PC-9 (cell line): Measurements from ENCODE around the gene GABARAP. TPM values are rescaled to one million over a fixed set of nuclear protein-coding genes. Genes with fewer than 3 reads are reported as not detected.

Experiments
- BruUV-seq: library from RNA; stranded (reverse); fragments of 400-500 nt; replicated peaks from 2 replicates; lab custom pipeline; 2021; lab: Mats Ljungman, UMichigan
- CTCF ChIA-PET: fragments of 300-600 bp; sonication (Branson Sonifier 250); formaldehyde crosslinking; loops from one replicate; lab custom pipeline; 2022; ENCODE audit warnings: antibody characterized with exemption; lab: Charles Lee
- POLR2A ChIA-PET: fragments of 300-600 bp; sonication (Branson Sonifier 250); formaldehyde crosslinking; loops from one replicate; lab custom pipeline; 2022; ENCODE audit warnings: antibody characterized with exemption; ENCODE audit not compliant: unreplicated experiment; lab: Charles Lee
- DNase-seq, 2 experiments: peaks; one replicate each; pipeline versions ENCODE4 v3.0.0 to v3.0.0-alpha.2; 2015 to 2022; ENCODE audit warnings: mixed read lengths in 1 of 2
- H2AFZ ChIP-seq: fragments of 200-600 bp; sonication (generic); 2 replicates; pipeline ENCODE4 v1.8.1; 2017; ENCODE audit warnings: antibody characterized with exemption
- H3F3A ChIP-seq: fragments of 200-600 bp; sonication (generic); 2 replicates; pipeline ENCODE4 v1.8.1; 2017; ENCODE audit warnings: antibody characterized with exemption, mild to moderate bottlenecking, low read depth; ENCODE audit not compliant: insufficient read depth
- H3K27ac ChIP-seq: fragments of 200-600 bp; sonication (generic); 2 replicates; pipeline ENCODE4 v1.6.1; 2016; ENCODE audit warnings: mixed run types
- H3K27me3 ChIP-seq: fragments of 200-600 bp; sonication (generic); 2 replicates; pipeline ENCODE4 v1.6.1; 2016; ENCODE audit warnings: low read depth, mixed run types; ENCODE audit not compliant: insufficient read depth
- H3K36me3 ChIP-seq: fragments of 200-600 bp; sonication (generic); 2 replicates; pipeline ENCODE4 v1.6.1; 2016; ENCODE audit warnings: low read depth, mixed run types
- H3K4me1 ChIP-seq: fragments of 200-600 bp; sonication (generic); replicated peaks from 2 replicates; pipeline ENCODE4 v1.6.1; 2016; ENCODE audit warnings: mixed run types; ENCODE audit not compliant: insufficient read depth
- H3K4me2 ChIP-seq: fragments of 200-600 bp; sonication (generic); 2 replicates; pipeline ENCODE4 v1.6.1; 2017; ENCODE audit warnings: mixed run types
- H3K4me3 ChIP-seq: fragments of 200-600 bp; sonication (generic); 2 replicates; pipeline ENCODE4 v1.6.1; 2016; ENCODE audit warnings: mixed run types
- H3K79me2 ChIP-seq: fragments of 200-600 bp; sonication (generic); 2 replicates; pipeline ENCODE4 v1.6.1; 2017; ENCODE audit warnings: low read depth, mixed run types
- H3K9me2 ChIP-seq: fragments of 200-600 bp; sonication (generic); 2 replicates; pipeline ENCODE4 v1.8.1; 2017; ENCODE audit warnings: mild to moderate bottlenecking; ENCODE audit not compliant: insufficient read depth
- H3K9me3 ChIP-seq: fragments of 200-600 bp; sonication (generic); 2 replicates; pipeline ENCODE4 v1.8.1; 2016; ENCODE audit warnings: low read depth; ENCODE audit not compliant: insufficient read depth
- H4K20me1 ChIP-seq: fragments of 200-600 bp; sonication (generic); 2 replicates; pipeline ENCODE4 v1.8.1; 2017; ENCODE audit not compliant: insufficient read depth
- EZH2 ChIP-seq: fragments of 200-600 bp; sonication (generic); IDR thresholded peaks from 2 replicates; pipeline ENCODE4 v1.8.0; 2017; ENCODE audit warnings: antibody characterized with exemption, low read depth
- intact Hi-C: fragments of 100-400 bp; cut with micrococcal nuclease; formaldehyde crosslinking; loops from one replicate; pipeline ENCODE4 v1.10.0; 2022; ENCODE audit not compliant: unreplicated experiment
- total RNA-seq: library from RNA; stranded (reverse); gene quantifications from 2 replicates; pipeline ENCODE4 v1.2.3, GENCODE V29; 2021
- TF ChIP-seq, protein P1 (sequence below): fragments of 200-600 bp; sonication (generic); conservative IDR thresholded peaks from 2 replicates; pipeline ENCODE4 v1.6.1; 2017; ENCODE audit warnings: mixed run types, antibody characterized with exemption, mild to moderate bottlenecking, moderate library complexity

Gene GABARAP
- total RNA-seq, 1 experiment from 2014 or later, result 424 TPM

DNA sequence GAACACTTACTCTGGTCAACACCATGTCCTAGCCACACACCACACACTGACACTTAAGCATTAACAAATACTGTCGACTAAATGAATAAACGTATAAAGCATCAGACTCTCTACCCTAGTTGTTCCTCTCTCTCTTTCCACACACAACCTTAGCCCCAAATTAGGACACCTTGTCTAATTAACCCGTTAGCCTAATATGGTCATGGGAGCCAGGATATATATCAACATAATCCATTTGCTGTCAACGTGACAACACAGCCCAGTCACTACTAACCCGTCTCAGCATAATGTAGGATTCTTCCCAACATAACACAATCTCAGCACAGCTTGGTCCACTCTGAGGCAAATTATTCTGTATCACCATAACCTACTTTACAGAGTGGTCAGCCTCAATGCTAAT, 10.1 kb downstream of the GABARAP start:
- TF ChIP-seq EZH2, result no peak
- TF ChIP-seq, protein P1, sequence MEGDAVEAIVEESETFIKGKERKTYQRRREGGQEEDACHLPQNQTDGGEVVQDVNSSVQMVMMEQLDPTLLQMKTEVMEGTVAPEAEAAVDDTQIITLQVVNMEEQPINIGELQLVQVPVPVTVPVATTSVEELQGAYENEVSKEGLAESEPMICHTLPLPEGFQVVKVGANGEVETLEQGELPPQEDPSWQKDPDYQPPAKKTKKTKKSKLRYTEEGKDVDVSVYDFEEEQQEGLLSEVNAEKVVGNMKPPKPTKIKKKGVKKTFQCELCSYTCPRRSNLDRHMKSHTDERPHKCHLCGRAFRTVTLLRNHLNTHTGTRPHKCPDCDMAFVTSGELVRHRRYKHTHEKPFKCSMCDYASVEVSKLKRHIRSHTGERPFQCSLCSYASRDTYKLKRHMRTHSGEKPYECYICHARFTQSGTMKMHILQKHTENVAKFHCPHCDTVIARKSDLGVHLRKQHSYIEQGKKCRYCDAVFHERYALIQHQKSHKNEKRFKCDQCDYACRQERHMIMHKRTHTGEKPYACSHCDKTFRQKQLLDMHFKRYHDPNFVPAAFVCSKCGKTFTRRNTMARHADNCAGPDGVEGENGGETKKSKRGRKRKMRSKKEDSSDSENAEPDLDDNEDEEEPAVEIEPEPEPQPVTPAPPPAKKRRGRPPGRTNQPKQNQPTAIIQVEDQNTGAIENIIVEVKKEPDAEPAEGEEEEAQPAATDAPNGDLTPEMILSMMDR, result no peak
- no peak for DNase-seq
- peak overlapping the region; percentile 97 for H3K4me2 ChIP-seq
- H3K9me2 ChIP-seq, result no peaks in the 10 kb centered on the region
- intact Hi-C loops, result no loop called here
- ChIA-PET POLR2A (no interaction called here), CTCF (no interaction called here)
- H3K4me3 ChIP-seq, result peak overlapping the region; percentile 82; the same call in 1 of the 2 replicates
- no peak overlapping the region for H3K27ac ChIP-seq
- H3K9me3 ChIP-seq, result no peaks in the 10 kb centered on the region
- no TSS peak for BruUV-seq
- no peaks in the 10 kb centered on the region for H3K27me3 ChIP-seq
- no peak overlapping the region for H2AFZ ChIP-seq
- peaks cover 43% of the 10 kb centered on the region for H3F3A ChIP-seq
- peaks cover 34% of the 10 kb centered on the region for H3K4me1 ChIP-seq
- H3K36me3 ChIP-seq, result peaks cover 36% of the 10 kb centered on the region
- H3K79me2 ChIP-seq, result peaks cover 69% of the 10 kb centered on the region
- H4K20me1 ChIP-seq, result peaks cover 28% of the 10 kb centered on the region

DNA sequence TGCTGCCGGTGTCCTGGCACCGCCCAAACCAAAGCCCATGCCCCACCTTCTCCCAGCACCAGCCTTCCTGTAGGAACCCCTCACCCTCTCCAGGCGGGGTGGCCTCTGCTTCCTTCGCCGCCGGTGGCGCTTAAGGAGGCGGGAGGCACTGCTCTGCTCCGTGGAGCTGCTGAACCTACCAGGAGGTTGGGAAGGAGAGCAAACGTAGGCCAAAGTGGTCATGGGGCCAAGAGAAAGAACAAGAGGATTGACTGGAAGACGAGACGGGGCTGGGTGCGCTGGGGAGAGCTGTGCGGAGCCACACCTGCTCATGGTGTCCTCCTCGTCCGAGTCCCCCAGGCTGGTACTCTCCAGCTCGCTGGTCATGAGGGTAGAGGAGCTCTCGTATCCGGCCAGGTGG, 12.7 kb downstream of the GABARAP start:
- CTCF ChIA-PET, result no interaction called here
- intact Hi-C loops, result no loop called here
- peaks cover 44% of the 10 kb centered on the region for H3K79me2 ChIP-seq

DNA sequence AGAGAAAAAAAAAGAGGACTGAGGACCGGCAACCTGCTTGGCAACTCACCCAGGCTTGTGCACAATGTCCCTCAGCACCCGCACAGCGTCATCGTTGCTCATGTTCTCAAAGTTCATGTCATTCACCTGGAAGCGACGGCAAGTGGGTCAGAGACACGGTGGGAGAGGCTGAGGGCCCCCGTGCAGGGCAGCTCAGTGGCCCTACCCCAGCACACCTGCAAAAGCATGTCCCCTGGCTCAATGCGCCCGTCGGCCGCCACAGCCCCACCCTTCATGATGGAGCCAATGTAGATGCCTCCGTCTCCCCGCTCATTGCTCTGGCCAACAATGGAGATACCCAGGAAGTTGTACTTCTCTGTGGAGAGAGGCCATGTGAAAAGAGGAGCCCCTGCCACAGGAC, 13.3 kb downstream of the GABARAP start:
- POLR2A ChIA-PET, result no interaction called here

More for the DNA sequence above, 12.7 kb downstream of the GABARAP start:
- DNase-seq, result no peak
- H3K36me3 ChIP-seq, result peaks cover 16% of the 10 kb centered on the region; the same call in 1 of the 2 replicates
- peaks cover 20% of the 10 kb centered on the region for H4K20me1 ChIP-seq
- H3K27ac ChIP-seq, result no peak overlapping the region
- H3F3A ChIP-seq, result peaks cover 39% of the 10 kb centered on the region
- H3K27me3 ChIP-seq, result no peaks in the 10 kb centered on the region
- no TSS peak for BruUV-seq
- POLR2A ChIA-PET, result interaction anchor here (0.8 kb wide), 1 partner anchor 9 kb away, joined by 3 read pairs; no protein-coding TSS in a partner anchor
- TF ChIP-seq, protein P1, result no peak
- no peak for TF ChIP-seq EZH2
- H3K9me2 ChIP-seq, result no peaks in the 10 kb centered on the region
- no peak overlapping the region for H2AFZ ChIP-seq
- no peak overlapping the region for H3K4me3 ChIP-seq
- H3K4me2 ChIP-seq, result no peak overlapping the region
- no peaks in the 10 kb centered on the region for H3K9me3 ChIP-seq
- H3K4me1 ChIP-seq, result peaks cover 22% of the 10 kb centered on the region

More for the DNA sequence above, 13.3 kb downstream of the GABARAP start:
- H3K27ac ChIP-seq, result no peak overlapping the region
- peaks cover 45% of the 10 kb centered on the region for H3K79me2 ChIP-seq
- H3K4me1 ChIP-seq, result peaks cover 21% of the 10 kb centered on the region
- H3K9me3 ChIP-seq, result no peaks in the 10 kb centered on the region
- H3F3A ChIP-seq, result peaks cover 37% of the 10 kb centered on the region
- H4K20me1 ChIP-seq, result peaks cover 23% of the 10 kb centered on the region
- no peak overlapping the region for H3K4me2 ChIP-seq
- CTCF ChIA-PET, result no interaction called here
- H3K4me3 ChIP-seq, result no peak overlapping the region
- H3K36me3 ChIP-seq, result peaks cover 17% of the 10 kb centered on the region
- no peaks in the 10 kb centered on the region for H3K27me3 ChIP-seq
- no peak for DNase-seq
- no TSS peak for BruUV-seq
- TF ChIP-seq EZH2, result no peak
- TF ChIP-seq, protein P1, result no peak
- H2AFZ ChIP-seq, result no peak overlapping the region
- intact Hi-C loops, result no loop called here
- no peaks in the 10 kb centered on the region for H3K9me2 ChIP-seq
